Hepatocyte (in vitro differentiated cells): ENCODE results near the gene SSTR3.

Source experiments
- EZH2 ChIP-seq: fragments of 200-600 bp; sonication (generic); IDR thresholded peaks from 2 replicates; pipeline ENCODE4 v1.6.1; 2016; ENCODE audit warnings: antibody characterized with exemption, mild to moderate bottlenecking, borderline replicate concordance
- EZH2phosphoT487 ChIP-seq: fragments of 200-600 bp; sonication (generic); IDR thresholded peaks from one replicate; pipeline ENCODE4 v1.6.1; 2018; ENCODE audit warnings: antibody characterized with exemption, mild to moderate bottlenecking, low read depth, moderate library complexity; ENCODE audit not compliant: unreplicated experiment, severe bottlenecking
- TF ChIP-seq, protein P1 (sequence below): fragments of 200-600 bp; sonication (generic); IDR thresholded peaks from 2 replicates; pipeline ENCODE4 v1.5.1; 2016; ENCODE audit warnings: antibody characterized with exemption, mild to moderate bottlenecking; ENCODE audit not compliant: poor library complexity

DNA sequence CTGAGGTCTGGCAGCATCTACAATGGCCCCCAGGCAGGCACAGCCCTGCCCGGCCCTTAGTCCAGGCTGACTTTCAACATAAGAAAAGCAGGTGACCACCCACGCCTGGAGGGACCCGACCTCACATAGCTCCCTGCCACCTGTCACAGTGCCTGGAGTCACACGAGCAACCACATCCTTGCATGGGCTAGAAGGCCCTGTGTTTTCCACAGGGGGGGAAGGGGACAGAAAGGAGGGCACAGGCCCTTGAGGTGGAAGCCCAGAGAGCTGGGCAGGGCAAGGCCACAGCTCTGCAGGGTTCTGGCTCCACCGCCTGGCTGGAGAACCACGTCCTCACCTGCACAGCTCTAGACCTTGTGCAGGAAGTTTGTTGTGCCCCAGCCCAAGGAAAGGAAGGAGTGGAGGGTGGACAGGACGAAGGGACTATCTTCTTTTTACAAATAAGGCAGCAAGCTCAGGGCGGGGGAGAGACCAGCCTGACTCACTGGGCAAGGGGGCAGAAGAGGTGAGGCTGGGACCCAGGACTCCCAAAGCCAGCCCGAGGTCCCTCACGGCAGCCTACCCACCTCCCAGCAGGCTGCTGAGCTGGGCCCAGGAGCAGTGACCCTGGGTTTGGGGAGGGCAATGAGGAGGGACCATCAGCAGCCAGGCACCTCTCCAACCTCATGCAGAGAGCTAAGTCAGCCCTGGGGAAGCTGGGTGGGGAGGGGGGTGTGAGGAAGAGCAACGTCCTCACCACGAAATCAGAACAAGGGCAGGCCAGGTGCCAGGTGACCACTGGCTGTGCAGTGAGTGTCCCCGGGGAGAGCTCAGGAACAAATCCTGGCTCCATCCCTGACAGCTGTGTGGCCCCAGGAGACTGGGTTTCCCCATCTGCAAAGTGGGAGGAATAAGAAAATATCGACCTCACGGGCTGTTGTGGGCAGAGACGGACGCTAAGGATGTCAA lies 28.6 kb downstream of the SSTR3 start:
- TF ChIP-seq, protein P1, sequence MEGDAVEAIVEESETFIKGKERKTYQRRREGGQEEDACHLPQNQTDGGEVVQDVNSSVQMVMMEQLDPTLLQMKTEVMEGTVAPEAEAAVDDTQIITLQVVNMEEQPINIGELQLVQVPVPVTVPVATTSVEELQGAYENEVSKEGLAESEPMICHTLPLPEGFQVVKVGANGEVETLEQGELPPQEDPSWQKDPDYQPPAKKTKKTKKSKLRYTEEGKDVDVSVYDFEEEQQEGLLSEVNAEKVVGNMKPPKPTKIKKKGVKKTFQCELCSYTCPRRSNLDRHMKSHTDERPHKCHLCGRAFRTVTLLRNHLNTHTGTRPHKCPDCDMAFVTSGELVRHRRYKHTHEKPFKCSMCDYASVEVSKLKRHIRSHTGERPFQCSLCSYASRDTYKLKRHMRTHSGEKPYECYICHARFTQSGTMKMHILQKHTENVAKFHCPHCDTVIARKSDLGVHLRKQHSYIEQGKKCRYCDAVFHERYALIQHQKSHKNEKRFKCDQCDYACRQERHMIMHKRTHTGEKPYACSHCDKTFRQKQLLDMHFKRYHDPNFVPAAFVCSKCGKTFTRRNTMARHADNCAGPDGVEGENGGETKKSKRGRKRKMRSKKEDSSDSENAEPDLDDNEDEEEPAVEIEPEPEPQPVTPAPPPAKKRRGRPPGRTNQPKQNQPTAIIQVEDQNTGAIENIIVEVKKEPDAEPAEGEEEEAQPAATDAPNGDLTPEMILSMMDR = no peak
- TF ChIP-seq EZH2 = no peak
- TF ChIP-seq EZH2phosphoT487 = no peak
